ENCODE results near the gene MAPK1. TPM values are rescaled to one million over a fixed set of nuclear protein-coding genes. Genes with fewer than 3 reads are reported as not detected.
"Not testable (repeated sequence)": the region's sequence is repeated elsewhere in the genome, so short reads cannot be mapped to it uniquely, and the experiment has no call there.

MAPK1 gene
- total RNA-seq, 1 experiment from 2014 or later = 90.3 TPM

DNA sequence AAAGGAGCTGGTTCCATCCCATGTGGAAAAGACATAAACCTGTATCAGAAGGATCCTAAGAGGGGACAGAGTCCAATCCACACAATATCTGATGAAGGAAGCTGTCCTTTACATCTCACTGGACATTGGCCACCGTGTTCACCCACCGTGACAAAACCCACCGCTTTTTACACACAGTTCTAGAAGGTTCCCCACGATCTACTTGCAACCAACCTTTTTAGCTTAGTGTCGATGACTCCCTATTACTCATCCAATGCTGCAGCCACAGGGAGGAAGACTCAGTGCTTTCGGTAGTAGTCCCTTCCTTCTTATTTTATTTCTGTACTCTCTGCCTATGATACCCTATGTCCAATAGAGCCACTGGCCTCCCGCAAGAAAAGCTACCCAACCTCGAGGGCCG, 65.4 kb downstream of the MAPK1 start:
- Histone ChIP-seq H3T11ph (ENCODE audit: low read length) (no peak overlapping the region), H3K4me1 (ENCODE audit: insufficient read depth, low read length) (no peaks in the 10 kb centered on the region), H4K20me1 (ENCODE audit: control insufficient read depth, insufficient read depth, insufficient read length) (no peaks in the 10 kb centered on the region), H3K9ac (ENCODE audit: extremely low read depth, insufficient read length, low read length) (no peak overlapping the region), H2BK5ac (ENCODE audit: insufficient read length, low read length) (no peak overlapping the region), H3K27me3 (ENCODE audit: insufficient read depth, low read length) (no peaks in the 10 kb centered on the region), H2BK12ac (ENCODE audit: insufficient read length, low read depth, low read length) (no peak overlapping the region), H2AK5ac (ENCODE audit: insufficient read length, low read length) (no peak overlapping the region), H2BK20ac (ENCODE audit: low read depth, low read length, poor library complexity, severe bottlenecking) (no peak overlapping the region), H3K4me2 (ENCODE audit: insufficient read depth, insufficient read length, low read length) (no peak overlapping the region), H3K14ac (ENCODE audit: insufficient read depth, low read length) (no peak overlapping the region), H2BK15ac (ENCODE audit: low read depth, low read length) (no peak overlapping the region), H4K8ac (replicated peaks; ENCODE audit: insufficient read length, low read depth, low read length) (no peak overlapping the region), H2AFZ (ENCODE audit: low read length) (no peak overlapping the region), H3K4ac (ENCODE audit: low read depth, low read length) (no peak overlapping the region), H3K23ac (ENCODE audit: insufficient read length, low read depth, low read length) (no peak overlapping the region), H3K79me1 (ENCODE audit: insufficient read depth, low read depth, low read length, poor library complexity, severe bottlenecking) (no peaks in the 10 kb centered on the region), H3K79me2 (ENCODE audit: insufficient read depth, low read length) (no peaks in the 10 kb centered on the region), H3K27ac (ENCODE audit: insufficient read length, low read depth, low read length) (no peak overlapping the region), H3K9me3 (ENCODE audit: control insufficient read depth, low read depth, low read length) (no peaks in the 10 kb centered on the region), H3K18ac (ENCODE audit: insufficient read length, low read depth, low read length) (no peak overlapping the region), H3K56ac (ENCODE audit: insufficient read length, low read depth, low read length) (no peak overlapping the region), H2BK120ac (ENCODE audit: low read depth, low read length, poor library complexity, severe bottlenecking) (no peak overlapping the region), H3K23me2 (ENCODE audit: insufficient read length, low read depth, low read length, poor library complexity, severe bottlenecking) (no peaks in the 10 kb centered on the region), H4K5ac (ENCODE audit: insufficient read length, low read depth, low read length) (no peak overlapping the region), H4K91ac (ENCODE audit: insufficient read length, low read depth, low read length) (no peak overlapping the region)
- H3K4me3 Mint-ChIP-seq = no peak overlapping the region
- WGBS (ENCODE audit: extremely low coverage, insufficient read length, low lambda C conversion rate) = no CpG with 5 or more reads among the region's 9 CpGs
- H3K36me3 Mint-ChIP-seq (ENCODE audit: insufficient read depth in 1 of 3, low read depth in 3 of 3) = peaks cover 46 to 88% (median 87%) of the 10 kb centered on the region in 3 experiments
- no peaks in the 10 kb centered on the region for H3K27me3 Mint-ChIP-seq (ENCODE audit: low read depth)
- H3K4me1 Mint-ChIP-seq = no peaks in the 10 kb centered on the region
- H3K9me3 Mint-ChIP-seq = no peaks in the 10 kb centered on the region
- no peak for DNase-seq
- 0 out of 7 replicates have a peak overlapping the region, but pooled peaks of 1 of the 3 experiments have one; percentile 9 for H3K27ac Mint-ChIP-seq
- TF ChIP-seq, protein P1, sequence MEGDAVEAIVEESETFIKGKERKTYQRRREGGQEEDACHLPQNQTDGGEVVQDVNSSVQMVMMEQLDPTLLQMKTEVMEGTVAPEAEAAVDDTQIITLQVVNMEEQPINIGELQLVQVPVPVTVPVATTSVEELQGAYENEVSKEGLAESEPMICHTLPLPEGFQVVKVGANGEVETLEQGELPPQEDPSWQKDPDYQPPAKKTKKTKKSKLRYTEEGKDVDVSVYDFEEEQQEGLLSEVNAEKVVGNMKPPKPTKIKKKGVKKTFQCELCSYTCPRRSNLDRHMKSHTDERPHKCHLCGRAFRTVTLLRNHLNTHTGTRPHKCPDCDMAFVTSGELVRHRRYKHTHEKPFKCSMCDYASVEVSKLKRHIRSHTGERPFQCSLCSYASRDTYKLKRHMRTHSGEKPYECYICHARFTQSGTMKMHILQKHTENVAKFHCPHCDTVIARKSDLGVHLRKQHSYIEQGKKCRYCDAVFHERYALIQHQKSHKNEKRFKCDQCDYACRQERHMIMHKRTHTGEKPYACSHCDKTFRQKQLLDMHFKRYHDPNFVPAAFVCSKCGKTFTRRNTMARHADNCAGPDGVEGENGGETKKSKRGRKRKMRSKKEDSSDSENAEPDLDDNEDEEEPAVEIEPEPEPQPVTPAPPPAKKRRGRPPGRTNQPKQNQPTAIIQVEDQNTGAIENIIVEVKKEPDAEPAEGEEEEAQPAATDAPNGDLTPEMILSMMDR (conservative IDR thresholded peaks at IDR 0.05) = no peak

DNA sequence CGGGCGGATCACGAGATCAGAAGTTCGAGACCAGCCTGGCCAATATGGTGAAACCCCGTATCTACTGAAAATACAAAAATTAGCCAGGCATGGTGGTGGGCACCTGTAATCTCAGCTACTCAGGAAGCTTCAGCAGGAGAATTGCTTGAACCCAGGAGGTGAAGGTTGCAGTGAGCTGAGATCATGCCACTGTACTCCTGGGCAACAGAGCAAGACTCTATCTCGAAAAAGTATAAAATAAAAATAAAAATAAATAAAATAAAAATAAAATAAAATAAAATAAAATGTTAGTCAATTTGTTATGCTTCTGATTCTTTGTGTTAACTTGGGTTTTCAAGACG, 66.2 kb downstream of the MAPK1 start:
- not testable (repeated sequence) for H3K4ac ChIP-seq (ENCODE audit: low read depth, low read length); H3K27ac ChIP-seq (ENCODE audit: insufficient read length, low read depth, low read length); H4K91ac ChIP-seq (ENCODE audit: insufficient read length, low read depth, low read length); H3K4me3 Mint-ChIP-seq; H3K79me1 ChIP-seq (ENCODE audit: insufficient read depth, low read depth, low read length, poor library complexity, severe bottlenecking); H4K20me1 ChIP-seq (ENCODE audit: control insufficient read depth, insufficient read depth, insufficient read length); H2BK15ac ChIP-seq (ENCODE audit: low read depth, low read length); H3K9ac ChIP-seq (ENCODE audit: extremely low read depth, insufficient read length, low read length); H3K79me2 ChIP-seq (ENCODE audit: insufficient read depth, low read length); H3K27ac Mint-ChIP-seq; H2AK5ac ChIP-seq (ENCODE audit: insufficient read length, low read length); H3K4me2 ChIP-seq (ENCODE audit: insufficient read depth, insufficient read length, low read length); H3K27me3 ChIP-seq (ENCODE audit: insufficient read depth, low read length); H3K23ac ChIP-seq (ENCODE audit: insufficient read length, low read depth, low read length); H3K18ac ChIP-seq (ENCODE audit: insufficient read length, low read depth, low read length); DNase-seq; H2BK20ac ChIP-seq (ENCODE audit: low read depth, low read length, poor library complexity, severe bottlenecking); H3K4me1 ChIP-seq (ENCODE audit: insufficient read depth, low read length); H3K27me3 Mint-ChIP-seq (ENCODE audit: low read depth); H2BK120ac ChIP-seq (ENCODE audit: low read depth, low read length, poor library complexity, severe bottlenecking); H3K14ac ChIP-seq (ENCODE audit: insufficient read depth, low read length); H3K9me3 ChIP-seq (ENCODE audit: control insufficient read depth, low read depth, low read length); H3K4me1 Mint-ChIP-seq; H2BK12ac ChIP-seq (ENCODE audit: insufficient read length, low read depth, low read length); H2AFZ ChIP-seq (ENCODE audit: low read length); H2BK5ac ChIP-seq (ENCODE audit: insufficient read length, low read length); H3K23me2 ChIP-seq (ENCODE audit: insufficient read length, low read depth, low read length, poor library complexity, severe bottlenecking); H4K8ac ChIP-seq (replicated peaks; ENCODE audit: insufficient read length, low read depth, low read length); H3T11ph ChIP-seq (ENCODE audit: low read length); H4K5ac ChIP-seq (ENCODE audit: insufficient read length, low read depth, low read length); H3K56ac ChIP-seq (ENCODE audit: insufficient read length, low read depth, low read length); H3K9me3 Mint-ChIP-seq
- H3K36me3 Mint-ChIP-seq (ENCODE audit: insufficient read depth in 1 of 3, low read depth in 3 of 3) = peaks cover 46 to 85% (median 85%) of the 10 kb centered on the region in 3 experiments
- WGBS (ENCODE audit: extremely low coverage, insufficient read length, low lambda C conversion rate) = no CpG with 5 or more reads among the region's 7 CpGs

Data from H9 (cell line).